ENCODE measurements around the gene MED12L. TPM values are rescaled to one million over a fixed set of nuclear protein-coding genes. Genes with fewer than 3 reads are reported as not detected.
"Not testable (repeated sequence)": the region's sequence is repeated elsewhere in the genome, so short reads cannot be mapped to it uniquely, and the experiment has no call there.

The MED12L gene
- polyA plus RNA-seq, 12 donors, result 5.6 to 13.4 (median 8.3) TPM; not detected in 1

DNA sequence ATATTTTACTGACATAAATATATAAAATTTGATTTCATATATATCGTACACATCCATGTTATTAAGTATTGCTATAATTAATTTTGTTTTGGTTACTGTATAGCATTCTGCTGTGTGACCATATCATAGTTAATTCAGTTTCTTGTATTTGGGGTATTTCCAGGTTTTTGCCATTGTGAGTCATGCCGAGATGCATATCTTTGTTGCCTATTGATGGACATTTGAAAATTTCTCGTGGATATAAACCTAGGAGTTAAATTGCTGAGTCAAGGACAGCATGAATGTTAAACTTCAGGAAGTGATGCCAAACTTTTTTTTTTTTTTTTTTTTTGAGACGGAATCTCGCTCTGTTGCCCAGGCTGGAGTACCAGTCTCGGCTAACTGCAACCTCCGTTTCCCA is 151.3 kb downstream of the MED12L start:
- DNase-seq, result no peak

DNA sequence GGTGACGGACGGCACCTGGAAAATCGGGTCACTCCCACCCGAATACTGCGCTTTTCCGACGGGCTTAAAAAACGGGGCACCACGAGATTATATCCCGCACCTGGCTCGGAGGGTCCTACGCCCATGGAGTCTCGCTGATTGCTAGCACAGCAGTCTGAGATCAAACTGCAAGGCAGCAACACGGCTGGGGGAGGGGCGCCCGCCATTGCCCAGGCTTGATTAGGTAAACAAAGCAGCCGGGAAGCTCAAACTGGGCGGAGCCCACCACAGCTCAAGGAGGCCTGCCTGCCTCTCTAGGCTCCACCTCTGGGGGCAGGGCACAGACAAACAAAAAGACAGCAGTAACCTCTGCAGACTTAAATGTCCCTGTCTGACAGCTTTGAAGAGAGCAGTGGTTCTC is 156.5 kb downstream of the MED12L start:
- not testable (repeated sequence) for DNase-seq

DNA sequence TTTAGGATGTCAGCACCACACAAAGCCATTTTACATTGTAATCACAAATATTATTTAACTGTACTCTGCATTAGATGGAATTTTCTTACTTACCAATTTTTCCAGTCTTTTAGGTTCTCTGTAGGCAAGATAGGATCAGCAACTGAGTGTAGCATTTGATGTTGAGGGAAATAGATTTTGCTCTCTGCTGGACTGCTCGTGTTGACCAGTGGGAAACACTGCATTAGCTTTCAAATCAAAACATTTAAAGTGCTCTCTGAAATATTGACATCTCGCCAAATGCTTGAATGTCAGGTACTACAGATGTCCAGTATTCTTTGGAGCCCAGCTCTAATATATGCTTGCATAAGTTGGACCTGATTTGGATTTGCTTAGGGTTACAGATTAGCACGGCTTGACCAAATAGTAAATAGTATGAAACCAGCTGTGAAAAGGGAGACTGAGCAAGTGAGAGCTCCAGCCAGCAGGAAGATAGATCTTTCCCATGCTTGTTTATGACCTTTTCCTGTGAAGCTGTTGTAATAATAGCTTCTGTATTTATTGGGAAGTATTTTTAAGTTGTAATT is 163.4 kb downstream of the MED12L start:
- DNase-seq, result no peak

DNA sequence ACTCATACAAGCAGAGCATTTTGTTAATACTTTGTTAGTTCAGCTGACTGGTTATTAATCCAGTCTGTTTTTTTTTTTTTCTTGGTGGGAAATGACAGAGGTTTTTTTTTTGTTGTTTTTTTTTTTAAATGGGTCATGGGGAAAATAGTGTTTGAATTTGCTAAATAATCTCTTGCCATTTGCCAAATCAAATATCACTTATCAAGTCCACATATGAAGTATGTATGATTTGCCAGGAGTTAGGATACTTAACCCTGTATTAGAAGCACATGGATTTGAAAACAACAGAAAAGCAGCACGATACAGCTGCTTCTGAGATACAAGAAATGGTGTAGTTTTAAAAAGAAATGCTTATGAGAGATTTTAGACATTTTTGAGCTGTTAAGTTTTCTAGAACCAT is 171.3 kb downstream of the MED12L start:
- no peak for DNase-seq

DNA sequence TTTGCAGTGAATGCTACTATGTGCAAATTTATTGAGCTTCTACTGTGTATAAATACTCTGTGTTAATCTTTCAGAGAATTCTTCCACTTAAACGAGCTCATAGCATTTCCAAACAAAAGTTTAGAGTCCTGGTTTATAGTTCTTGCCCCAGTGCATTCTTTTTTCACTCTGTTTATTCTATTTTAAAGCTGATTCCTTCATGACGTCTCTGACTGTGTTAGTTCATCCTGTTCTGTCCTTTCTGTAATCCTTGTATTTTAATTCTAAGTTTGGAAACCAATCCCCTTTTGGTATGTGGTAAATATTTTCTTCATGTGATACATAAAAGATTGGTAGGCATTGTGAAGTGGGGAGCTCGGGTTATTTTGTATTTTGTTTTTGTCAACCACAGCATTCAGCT is 174.2 kb downstream of the MED12L start:
- DNase-seq, result no peak

DNA sequence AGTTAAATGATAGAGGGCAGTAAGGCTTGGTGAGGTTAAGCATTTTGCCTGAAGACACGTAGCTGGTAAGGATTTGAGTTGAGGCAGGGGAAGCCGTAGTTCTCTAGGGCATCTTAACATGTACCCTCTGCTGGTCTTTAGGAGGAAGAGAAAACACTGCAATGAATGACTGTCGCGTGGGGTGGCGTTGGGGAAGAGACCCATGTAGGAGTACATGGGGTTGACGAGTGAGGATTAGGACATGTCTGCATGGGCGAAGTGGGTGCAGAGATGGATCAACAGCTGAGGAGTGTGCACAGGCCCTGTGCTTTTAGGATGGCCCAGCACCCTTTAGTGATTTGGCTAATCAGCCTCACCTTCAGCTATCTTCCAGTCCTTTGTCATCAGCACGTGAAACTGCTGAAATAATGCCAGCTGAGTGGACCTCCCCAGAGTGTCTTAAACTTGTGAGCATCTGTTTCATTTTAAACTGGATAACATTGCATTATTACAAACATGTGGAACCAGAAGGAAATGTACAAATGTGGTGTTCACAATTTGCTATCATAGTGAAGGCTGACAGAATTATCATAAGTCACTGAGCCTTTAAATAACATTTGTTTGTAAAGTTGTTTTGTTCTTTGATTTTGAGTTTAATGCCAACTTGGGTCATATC is 177.5 kb downstream of the MED12L start:
- DNase-seq, result no peak

DNA sequence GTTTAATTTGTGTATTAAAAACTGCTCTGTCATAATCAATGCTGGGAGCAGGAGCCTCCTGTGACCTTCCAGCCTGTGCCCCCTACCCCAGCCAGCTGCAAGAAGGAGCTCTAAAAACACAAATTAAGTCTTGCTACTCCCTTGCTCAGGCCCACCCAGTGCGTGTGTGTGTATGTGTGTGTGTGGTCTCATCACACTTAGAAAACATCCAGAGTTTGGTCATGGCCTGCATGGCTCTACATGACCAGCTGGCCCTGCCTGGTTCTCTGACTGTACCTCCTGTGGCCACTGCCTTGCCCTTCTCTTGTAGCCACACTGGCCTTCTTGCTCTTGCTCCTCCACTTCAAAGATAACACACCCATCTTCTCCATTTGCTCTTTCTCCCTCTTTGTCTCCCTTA is 179.1 kb downstream of the MED12L start:
- no peak for DNase-seq

DNA sequence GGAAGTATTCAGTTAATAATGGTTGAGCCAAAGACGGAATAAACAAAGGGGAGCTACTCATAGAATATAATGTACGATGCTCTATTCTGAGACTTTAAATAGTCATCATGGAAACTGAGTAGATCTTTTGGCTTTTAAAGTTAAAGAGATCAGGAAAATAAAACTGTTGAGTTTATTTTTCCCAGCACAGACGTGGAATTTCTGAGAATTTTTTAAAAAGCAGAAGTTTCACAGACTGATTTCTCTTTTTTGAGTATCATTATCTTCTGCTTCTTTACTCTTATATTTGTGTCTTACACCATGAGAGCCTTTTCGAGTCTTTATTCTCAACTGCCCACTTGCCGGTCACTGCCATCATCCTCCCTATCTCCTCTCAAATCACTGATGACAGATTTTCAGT is 179.7 kb downstream of the MED12L start:
- no peak for DNase-seq

DNA sequence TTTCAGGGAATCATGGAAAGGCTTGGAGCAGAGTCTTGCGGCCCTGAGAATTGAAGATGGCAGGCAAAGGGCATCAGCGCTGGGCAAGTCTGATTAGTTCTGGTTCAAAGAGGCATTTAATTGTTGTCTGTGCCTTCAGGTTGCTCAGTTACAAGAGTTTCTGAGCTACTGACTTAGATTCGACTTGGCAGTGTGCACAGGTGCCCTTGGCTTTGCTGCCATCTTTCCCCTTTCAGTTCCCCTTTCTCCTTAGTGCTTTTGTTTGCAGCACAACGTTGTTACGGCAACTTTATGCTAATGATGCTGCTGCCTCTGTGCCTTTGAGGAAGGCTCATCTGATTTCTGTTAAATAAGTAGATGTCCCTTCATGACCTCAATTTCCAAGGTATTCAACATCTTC is 180.4 kb downstream of the MED12L start:
- no peak for DNase-seq

DNA sequence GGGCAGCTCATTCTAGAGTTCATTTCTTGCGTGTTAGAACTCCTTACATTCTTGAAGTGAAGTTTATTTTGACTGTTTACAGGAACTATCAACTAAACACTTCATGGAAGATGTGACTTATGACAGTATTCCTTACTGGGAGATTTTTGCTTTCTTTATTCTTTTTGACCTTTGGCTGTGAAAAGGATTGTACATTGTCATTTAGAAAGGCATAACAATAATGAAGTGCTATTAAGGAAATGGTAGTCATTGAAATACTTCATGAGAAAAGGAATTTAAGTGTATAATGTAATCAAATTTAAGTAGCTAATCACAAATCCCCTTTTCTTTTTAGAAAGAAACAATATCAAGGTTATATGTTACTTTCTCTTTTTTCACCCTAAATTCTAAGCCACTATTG is 181.6 kb downstream of the MED12L start:
- no peak for DNase-seq

DNA sequence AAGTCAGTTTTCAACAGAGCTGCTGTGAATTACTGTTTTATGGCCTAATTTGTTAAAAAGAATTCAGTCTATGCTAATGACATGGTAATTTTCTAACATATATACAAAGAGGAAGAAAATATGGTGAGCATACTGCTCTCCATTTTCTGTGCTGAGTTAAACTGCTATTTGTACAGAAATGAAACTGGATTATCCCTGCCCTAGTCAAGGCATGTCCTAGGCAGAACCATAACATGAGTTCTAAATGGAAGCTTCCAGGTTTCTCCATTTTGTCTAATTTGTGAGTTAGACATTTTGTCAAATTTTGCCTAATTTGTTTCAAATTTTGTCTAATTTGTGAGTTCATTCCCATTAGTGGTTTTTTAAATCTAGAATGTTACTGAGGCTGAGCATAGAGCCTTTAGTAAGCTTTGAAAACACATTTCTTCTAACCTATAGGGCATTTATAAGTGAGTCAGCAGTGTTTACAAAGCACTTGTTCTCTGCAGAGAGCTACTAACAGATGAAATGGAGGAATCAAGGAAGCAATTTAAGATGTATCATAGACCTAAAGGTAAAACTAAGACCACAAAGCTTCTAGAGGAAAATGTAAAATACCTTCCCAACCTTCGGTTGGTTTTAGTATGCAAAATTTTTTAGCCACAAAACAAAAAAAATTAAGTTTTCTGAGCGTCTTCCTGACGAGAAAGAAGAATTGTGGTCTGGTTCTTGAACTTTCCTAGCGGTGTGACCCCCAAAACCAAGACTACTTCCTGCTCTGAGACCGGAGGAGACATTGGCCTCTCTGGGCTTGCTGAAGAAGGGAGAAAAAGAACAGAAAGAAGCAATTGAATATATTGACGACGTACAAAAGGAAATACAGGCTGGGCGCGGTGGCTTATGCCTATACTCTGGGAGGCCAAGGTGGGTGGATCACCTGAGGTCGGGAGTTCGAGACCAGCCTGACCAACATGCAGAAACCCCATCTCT is 183.1 kb downstream of the MED12L start:
- DNase-seq, result no peak

DNA sequence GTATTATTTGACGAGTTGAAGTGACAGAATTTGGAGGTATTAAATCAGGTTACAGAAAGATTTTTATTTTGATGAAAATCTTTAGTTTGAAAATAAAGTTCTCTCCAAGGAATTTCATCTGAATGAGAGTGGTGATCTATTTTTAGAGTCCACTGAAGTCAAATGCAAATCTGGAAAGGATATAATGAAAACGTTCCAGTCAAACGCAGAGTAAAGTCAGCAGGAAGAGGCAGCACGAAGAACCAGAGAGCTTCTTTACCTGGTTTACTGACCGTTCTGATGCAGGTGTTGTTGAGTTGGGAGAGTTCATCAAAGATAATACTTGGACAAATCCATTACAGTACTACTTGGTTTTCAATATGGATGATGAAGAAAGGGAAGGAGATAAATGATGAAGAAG is 184.2 kb downstream of the MED12L start:
- DNase-seq, result no peak

DNA sequence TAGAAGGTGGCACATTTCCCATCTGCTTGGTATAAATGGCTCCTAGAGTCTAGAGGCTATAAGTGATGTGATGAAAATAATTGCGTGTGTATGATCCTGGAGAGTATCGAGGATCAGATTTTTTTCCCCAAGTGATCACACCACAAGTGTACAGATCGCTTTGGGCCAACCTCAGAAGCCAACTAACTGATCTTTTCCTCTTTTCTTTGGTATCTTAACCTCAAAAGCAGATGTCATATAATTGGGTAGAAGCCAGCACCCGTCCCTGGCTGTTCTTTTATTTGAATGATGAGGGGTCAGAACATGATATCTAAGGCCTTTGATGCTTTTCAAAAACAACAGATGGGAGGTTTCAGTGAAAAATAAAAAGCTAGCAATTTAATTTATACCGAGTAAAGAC is 189.6 kb downstream of the MED12L start:
- DNase-seq, result no peak

DNA sequence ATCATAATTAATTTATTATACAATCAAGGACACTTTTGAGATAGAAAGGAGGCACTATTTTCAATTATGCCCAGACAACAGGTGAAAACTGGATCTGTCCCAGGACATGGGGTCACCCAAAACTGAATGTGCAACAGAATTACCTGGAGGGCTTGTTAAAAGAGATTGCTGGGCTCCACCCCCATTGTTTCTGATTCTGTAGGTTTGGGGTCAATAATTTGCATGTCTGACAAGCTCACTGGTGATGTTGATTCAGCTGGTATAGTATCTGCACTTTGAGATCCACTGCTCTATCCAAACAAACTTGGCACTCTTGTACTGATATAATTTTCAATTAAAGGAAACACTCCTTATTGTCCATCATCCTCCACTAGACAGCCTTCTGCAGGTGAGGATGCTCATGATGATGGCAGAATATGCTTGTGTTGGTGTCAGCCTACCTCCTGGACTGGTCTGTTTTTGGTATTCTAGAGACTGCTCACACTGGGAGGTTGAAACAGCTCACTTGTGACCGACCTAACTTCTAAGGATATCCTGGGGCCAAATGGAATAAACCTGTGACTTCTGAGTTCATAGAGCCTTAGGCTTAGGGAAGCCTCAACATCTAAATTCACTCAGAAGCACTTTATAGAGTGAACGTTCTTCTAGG is 190.7 kb downstream of the MED12L start:
- no peak for DNase-seq

DNA sequence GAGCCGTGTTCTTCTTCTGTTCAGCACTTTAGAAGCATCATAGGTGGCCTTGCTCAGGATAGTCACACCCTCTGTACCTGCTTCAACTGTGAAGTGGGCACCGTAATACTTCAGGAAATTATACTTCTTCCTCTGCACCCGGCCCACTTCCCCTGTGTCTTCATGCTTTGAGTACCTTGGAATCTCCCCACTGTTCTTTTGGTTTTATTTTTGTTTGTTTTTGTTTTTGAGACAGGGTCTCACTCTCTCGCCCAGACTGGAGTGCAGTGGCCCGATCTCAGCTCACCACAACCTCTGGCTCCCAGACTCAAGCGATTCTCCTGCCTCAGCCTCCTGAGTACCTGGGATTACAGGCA is 191.2 kb downstream of the MED12L start:
- DNase-seq, result no peak

DNA sequence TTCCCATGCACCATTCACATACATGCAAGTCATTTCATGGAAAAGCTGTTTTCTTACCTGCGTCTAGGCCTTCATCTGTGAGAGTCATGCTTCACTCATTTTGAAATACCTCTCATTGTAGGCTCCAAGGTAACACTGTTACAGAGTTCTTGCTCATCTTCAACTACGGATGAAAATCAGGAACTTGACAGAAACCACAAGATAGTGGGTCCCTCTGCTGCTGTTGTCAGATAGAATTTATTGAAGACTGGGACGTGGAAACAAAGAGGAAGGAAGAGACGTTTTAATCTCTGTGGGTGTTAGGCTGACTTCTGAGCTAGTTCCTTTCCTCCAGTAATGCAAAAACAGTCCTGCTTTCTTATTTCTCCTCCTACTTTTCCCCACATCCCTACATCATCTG is 192.8 kb downstream of the MED12L start, which contains the start of gene P2RY14:
P2RY14 (minus strand) TSS at position 313 of the 400 bp plus-strand sequence. CDS start 64,226 bp downstream, outside the sequence.
- no peak for DNase-seq

DNA sequence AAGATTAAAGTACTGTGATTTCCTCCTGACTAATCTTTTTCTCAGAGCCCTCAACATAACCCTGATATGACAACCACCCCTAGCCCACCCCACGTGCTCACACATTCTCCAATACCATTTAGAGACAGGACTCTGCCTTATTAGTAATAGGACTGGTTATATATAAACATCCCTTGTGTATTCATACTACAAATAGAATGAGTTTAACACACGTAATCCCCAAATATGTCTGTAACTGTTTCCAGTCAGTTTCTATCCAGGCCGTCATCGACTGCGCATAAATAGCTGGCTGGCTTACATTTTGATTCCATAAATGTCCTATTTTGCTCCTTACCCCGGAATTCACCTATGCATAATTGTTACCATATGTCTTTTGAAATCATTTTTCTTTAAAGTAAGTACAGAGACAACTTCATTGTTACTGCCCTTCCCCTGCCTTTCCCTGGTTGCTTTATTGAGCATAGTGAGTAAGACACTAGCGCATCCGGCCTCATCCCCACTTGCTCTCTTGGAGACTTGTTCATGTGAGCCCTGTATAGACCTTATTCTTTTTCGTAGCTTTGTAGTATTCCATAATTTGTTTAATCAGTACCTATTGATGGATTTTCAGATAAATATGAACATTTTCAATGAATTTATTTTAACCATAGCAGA is 196.3 kb downstream of the MED12L start:
- peak; percentile 74 for DNase-seq

DNA sequence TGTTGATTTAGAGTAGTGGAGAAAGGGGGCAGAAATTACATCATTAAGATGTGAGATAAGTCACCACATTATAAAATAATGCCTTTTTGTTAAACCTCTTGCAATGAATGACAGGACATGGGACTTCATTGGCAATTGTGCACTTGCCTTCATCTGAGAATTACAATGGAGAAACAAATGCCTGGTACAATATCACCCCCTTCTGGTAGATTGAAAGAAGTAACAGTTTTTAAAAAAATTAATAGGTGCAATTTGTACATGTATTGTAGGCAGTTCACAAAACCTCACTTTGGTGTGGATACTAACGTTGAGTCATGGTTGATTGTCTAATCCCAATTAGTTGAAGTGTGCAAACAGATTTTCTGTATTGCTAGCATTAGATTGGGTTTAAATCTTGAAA is 197.5 kb downstream of the MED12L start:
- DNase-seq, result peak; percentile 73

DNA sequence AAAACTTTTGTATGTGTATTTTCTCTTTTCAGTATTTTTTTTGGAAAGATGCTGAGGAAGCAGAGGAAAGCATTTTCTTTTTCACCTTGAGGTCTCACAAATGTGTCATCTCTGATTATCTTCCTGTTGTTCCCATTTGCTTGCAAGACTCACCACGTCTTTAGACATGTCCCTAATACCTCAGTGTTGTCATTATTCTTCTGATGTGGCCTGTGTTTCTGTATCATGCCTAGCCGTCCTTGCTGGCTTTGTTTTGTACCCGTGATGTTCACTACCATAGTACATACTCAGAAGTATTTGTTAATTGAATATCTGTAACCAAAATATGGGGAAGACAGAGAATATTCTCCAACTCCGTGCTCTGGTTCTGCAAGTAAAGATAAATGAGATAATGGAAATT is 197.9 kb downstream of the MED12L start:
- no peak for DNase-seq

DNA sequence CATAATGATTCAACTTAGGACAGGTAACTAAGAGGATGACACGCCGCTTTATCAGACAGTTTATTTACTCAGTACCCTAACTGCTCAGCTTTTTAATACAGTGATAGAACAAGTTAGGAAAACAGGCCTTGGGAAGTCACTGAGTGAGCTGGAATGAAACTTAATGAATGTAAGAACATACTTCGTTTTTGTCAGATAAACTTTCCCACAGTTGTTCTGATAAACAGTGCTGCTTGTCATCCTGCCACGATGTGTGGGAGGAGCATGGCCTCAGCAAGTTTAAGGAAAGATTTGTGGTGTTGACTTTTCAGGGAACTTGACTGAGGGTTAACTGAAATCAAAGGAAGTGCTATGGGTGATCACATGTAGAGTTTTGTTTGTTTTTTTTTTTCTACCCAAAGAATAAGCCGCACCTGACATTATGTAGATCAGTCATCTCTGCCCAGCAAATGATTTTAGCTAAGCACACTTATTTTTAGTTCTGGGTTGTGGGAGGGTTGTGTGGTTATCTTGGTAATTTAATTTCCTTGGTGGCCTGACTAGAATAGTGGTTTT is 198.5 kb downstream of the MED12L start:
- DNase-seq, result no peak

DNA sequence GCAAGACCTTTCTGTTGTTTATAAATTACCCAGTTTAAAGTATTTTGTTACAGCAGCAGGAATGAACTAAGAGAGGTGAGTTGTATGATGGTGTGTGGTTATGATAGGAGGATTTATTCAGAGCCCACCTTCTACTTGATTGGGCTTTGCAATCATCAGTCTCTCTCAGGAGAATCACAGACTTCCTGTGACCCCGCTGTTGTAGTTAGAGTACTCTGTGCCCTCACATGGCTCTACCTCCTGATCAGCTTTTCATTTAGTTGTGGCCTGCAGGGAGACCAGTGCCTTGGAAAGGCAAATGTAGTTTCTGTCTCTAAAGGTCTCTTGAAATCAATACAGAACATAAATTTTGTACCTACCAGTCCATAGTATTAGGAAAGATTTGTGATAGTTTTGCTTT is 200.5 kb downstream of the MED12L start:
- no peak for DNase-seq

DNA sequence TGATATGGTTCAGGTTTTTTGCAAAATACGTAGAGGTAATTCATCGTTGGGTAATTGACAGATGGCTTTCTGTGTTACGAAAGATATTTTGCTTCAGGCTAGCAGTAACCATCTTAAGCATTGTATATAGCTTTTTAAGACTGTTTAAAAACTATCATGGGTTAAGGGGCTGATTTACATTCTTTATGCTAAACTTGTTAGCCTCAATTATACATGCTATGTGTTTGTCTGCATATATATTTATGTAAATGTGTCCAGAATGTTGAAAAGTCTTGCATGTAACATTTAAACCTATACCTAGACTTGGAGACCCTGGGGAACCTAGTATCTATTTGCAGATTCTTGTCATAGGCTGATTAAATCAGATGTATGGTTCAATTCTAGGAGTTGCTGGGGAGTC is 204.0 kb downstream of the MED12L start:
- no peak for DNase-seq

Data from muscle of arm (tissue), 12 donors.